GM12872 (cell line): ENCODE measurements around the gene MYO18B.

ENCODE experiments used
- TF ChIP-seq, protein P1 (sequence below): IDR thresholded peaks from 3 replicates; pipeline ENCODE4 v1.5.1; 2011; ENCODE audit warnings: low read depth, mild to moderate bottlenecking, low read length, moderate library complexity; ENCODE audit not compliant: insufficient read depth

The MYO18B gene

DNA sequence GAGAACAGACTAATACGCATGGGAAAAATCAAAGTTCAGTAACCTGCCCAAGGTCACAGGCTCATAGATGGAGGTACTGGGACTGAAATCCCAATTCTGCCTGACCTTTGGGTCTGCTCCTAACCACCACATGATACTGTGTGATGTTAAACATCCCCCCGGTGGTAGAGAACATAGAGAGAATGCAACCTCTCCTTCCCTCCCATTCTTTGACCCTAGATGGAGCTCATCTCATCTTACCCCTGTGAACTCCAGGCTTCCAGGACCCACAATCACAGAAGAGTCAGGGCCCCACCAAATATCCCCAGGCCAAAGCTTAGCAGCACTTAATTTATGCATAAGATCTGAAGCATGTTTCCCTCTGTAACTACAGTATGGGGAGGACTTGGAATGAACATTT is 198.5 kb downstream of the MYO18B start:
- TF ChIP-seq, protein P1, sequence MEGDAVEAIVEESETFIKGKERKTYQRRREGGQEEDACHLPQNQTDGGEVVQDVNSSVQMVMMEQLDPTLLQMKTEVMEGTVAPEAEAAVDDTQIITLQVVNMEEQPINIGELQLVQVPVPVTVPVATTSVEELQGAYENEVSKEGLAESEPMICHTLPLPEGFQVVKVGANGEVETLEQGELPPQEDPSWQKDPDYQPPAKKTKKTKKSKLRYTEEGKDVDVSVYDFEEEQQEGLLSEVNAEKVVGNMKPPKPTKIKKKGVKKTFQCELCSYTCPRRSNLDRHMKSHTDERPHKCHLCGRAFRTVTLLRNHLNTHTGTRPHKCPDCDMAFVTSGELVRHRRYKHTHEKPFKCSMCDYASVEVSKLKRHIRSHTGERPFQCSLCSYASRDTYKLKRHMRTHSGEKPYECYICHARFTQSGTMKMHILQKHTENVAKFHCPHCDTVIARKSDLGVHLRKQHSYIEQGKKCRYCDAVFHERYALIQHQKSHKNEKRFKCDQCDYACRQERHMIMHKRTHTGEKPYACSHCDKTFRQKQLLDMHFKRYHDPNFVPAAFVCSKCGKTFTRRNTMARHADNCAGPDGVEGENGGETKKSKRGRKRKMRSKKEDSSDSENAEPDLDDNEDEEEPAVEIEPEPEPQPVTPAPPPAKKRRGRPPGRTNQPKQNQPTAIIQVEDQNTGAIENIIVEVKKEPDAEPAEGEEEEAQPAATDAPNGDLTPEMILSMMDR, result no peak

DNA sequence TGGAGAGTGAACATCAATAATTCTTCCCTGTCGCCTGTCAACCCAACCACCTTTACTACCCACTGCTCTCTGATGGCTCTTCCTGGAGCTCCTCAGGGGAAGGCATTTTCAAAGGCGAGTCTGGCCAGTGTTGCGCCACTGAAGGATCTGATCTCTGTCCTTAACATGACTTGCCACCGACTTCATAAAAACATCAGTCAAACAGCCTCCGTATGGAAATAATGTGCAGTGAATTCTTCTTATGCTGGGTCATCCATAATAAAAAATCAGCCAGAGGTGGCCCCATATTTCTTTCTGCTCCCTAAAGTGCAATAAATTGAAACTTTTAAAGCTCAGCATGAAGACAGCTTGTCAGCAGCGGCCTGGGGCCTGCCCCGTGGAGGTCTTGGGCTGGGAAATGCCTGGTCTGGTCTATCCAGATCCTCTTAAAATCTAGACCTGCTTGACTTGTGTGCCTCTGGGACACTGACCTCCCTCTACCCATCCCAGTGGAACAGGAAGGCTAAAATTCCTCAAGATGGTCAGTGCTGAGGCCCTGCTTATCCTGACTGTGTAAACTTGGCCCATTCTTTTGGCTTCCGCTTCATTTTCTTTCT is 199.5 kb downstream of the MYO18B start:
- TF ChIP-seq, protein P1, result no peak

DNA sequence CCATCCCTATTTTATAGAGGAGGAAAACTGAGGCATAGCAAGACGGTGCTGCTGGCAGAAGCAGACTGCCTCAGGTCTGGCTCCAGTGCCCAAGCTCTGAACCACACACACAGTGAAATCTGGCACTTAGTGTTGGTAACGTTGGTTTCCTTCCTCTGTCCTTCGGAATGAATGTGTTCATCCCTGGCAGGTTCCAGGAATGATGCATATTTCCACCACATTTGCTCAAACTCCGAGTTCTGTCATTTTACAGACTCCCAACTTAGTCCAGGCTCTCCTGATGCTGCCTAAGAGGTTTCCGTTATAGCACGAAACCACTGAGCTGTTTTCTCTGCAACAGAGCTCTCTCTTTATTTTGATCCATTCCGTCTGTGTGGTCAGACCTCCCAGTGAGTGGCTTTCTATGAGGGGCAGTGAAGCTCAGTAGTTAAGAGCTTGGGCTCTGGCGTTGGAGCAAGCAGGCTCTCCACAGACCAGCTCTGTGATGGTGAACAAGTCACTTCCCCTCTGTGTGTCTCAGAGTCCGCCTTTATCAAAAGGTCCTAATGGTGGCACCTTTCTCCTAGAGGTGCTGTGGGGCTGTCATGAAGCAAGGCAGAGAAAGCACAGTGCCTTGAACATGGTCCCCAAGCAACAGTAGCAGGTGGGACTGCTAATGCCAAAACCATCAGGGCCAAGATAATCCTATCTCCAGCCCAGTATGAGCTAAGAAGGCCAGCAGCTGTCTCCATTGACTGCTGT is 200.3 kb downstream of the MYO18B start:
- TF ChIP-seq, protein P1, result no peak

DNA sequence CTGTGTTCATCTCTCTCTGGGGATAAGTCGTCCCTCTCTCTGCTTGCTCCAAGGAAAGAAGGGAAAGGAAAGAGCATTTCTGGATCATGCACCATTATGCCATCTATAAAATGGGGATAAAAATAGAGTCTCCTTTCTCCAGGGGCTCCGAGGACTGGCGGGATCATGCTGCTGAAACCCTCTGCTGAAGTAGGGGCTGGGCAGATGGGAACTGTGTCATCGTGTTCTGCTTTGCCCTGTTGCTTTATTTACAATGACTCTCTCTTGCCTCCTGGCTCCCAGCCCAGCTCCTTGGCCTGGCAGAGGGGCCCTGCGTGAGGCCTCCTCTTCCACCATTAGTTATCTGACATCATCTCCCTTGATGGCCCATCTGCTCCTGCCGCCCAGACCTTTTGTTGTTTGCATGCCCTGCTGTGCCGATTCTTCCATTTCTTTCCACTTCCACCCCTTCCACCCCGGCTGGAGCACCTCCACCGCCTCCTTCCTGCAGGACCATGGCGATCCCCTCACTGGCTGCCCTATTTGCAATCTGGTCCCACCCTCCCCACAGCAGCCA is 200.9 kb downstream of the MYO18B start:
- TF ChIP-seq, protein P1, result no peak

DNA sequence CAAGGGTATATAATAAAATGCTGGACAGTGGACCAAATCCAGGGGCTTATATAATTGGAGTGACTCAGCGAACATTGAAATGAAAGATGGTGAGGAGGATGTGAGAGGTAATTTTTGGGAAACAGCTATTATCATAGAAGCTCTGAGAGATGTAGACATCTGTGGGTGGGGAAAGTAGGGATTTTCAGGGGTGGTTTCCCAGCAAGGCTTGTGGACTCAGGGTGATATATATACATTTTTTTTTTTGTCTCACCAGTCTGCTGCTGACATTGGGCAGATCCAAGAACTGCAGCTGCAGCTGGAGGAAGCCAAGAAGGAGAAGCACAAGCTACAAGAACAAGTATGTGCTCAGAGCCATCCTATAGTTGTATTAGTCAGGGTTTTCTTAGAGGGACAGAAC is 208.1 kb downstream of the MYO18B start:
- TF ChIP-seq, protein P1, result no peak

DNA sequence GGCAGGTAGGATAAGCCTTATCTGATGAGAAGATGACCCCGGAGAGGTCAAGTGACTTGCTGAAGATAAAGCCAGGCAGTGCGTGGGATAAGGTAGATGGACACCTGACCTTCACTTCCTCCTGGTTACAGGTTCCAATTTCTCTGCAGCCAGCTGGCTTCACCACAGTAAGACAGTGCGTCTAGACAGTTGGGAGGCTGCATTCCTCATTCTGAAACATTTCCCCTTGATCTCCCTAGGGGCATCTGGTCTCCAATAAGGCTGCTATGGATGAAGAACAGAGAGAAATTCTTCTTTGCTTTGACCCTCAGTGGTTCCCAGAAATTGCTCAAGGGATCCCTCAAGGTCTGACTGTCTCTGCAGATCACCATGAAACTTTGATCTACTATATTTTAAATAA is 211.3 kb downstream of the MYO18B start:
- TF ChIP-seq, protein P1, result no peak

DNA sequence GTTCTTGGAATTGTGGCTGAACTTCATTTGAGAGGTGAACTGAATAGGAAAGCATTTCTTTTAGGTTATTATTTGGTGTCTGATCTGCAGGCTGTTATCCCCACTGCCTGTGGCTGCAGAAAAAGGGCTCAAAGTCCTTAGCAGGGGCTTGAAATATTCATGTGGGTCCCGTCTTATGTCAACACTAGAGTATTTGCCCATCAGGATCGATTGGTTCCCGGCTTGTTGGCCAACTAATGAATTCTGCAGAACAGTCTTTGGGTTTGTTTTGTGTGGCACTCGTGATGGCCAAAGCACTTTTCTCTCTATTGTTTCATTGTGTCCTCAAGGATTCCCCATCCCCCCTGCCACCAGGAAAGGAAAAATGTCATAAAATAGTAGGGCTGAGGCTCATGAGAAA is 211.9 kb downstream of the MYO18B start:
- TF ChIP-seq, protein P1, result no peak
